PFSK-1 (cell line): ENCODE data around the gene CAMTA1.

Source experiments
- POLR2AphosphoS5 ChIP-seq: IDR thresholded peaks from 2 replicates; pipeline ENCODE4 v1.6.1; 2012; ENCODE audit warnings: low read depth, mild to moderate bottlenecking, control low read depth, low read length, moderate library complexity
- TAF1 ChIP-seq: IDR thresholded peaks from 2 replicates; pipeline ENCODE4 v1.6.1; 2012; ENCODE audit warnings: low read length, control low read depth, borderline replicate concordance; ENCODE audit not compliant: insufficient read depth

GRCh38 chr1:7558481-7558880 lies 773.2 kb downstream of the CAMTA1 start:
- TF ChIP-seq TAF1 (no peak), POLR2AphosphoS5 (no peak)
